ENCODE measurements around the gene SIRT3. TPM values are rescaled to one million over a fixed set of nuclear protein-coding genes. Genes with fewer than 3 reads are reported as not detected.

SIRT3 gene
- total RNA-seq, 1 donor from 2014 or later = 36.4 TPM

DNA sequence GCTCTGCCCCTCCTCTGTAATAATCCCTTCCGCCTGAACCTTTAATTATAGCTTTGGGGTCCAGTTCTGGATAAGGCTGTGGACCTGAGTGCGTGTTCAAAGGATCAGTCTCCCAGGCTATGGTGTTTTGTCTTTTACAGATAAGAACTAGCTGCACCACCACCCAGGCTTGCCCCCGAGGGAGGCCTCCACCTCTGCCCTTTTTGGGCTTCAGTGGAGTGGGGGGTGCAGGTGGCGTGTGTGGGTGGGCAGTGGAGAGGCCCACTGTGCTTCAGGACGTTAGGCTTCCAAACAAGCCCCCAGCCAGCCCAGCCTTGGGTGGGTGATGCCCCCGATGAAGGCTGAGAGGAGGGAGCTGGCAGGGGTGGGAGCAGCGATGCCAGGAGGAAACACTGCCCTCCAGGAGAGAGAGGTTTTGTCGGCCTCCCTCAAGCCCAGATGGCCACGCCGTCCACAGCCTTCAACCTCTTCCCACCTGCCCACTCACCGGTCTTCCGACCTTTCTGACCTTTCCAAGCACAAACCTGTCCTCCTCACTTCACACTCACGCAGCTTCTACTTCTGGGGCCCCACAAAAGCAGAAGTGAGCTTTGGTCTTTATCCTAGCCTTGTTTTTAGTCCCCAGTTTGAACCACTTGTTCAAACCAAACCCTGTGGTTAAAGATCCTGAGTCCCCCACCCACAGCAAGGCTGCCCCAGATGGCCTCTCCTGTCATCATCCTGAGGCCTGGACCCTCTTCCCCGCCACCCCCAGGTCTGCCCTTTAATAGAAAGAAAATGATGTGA lies 21.0 kb upstream of the SIRT3 start:
- peaks cover 19% of the 10 kb centered on the region for H3K36me3 ChIP-seq
- no peak overlapping the region for H3K27ac ChIP-seq (replicated peaks)
- H3K9me3 ChIP-seq (replicated peaks) = peaks cover 8% of the 10 kb centered on the region
- H3K4me3 ChIP-seq = no peak overlapping the region
- intact Hi-C loops (cut with micrococcal nuclease) = no loop called here
- DNase-seq = no peak
- no peak for TF ChIP-seq CTCF (IDR thresholded peaks at IDR 0.05; ENCODE audit: borderline replicate concordance)
- H3K4me1 ChIP-seq = no peaks in the 10 kb centered on the region
- H3K27me3 ChIP-seq (ENCODE audit: low read depth) = peaks cover 11% of the 10 kb centered on the region

DNA sequence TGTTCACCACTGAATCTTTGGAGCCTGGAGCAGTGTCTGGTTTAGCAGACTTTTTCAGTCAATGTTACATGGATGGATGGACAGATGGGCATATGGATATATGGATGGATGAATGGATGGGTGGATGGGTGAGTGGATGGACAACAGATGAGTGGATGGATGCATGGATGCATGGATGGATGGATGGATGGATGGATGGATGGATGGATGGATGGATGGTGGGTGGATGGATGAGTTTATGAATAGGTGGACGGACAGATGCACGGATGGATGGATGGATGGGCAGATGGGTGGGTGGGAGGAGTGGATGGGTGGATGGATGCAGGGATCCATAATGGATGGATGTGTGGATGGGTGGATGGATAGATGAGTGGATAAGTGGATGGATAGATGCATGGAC lies 19.7 kb upstream of the SIRT3 start:
- Histone ChIP-seq H3K27ac (replicated peaks) (no peak overlapping the region), H3K9me3 (replicated peaks) (no peaks in the 10 kb centered on the region), H3K36me3 (peaks cover 33% of the 10 kb centered on the region), H3K27me3 (ENCODE audit: low read depth) (peaks cover 11% of the 10 kb centered on the region), H3K4me1 (no peaks in the 10 kb centered on the region), H3K4me3 (no peak overlapping the region)
- TF ChIP-seq CTCF (IDR thresholded peaks at IDR 0.05; ENCODE audit: borderline replicate concordance) = no peak
- DNase-seq = no peak
- intact Hi-C loops (cut with micrococcal nuclease) = no loop called here

- no peak for DNase-seq
- H3K9me3 ChIP-seq (replicated peaks) = no peaks in the 10 kb centered on the region
- no peak overlapping the region for H3K4me3 ChIP-seq
- no peaks in the 10 kb centered on the region for H3K4me1 ChIP-seq
- intact Hi-C loops (cut with micrococcal nuclease) = no loop called here
- TF ChIP-seq CTCF (IDR thresholded peaks at IDR 0.05; ENCODE audit: borderline replicate concordance) = no peak
- H3K27ac ChIP-seq (replicated peaks) = no peak overlapping the region
- H3K27me3 ChIP-seq (ENCODE audit: low read depth) = peaks cover 11% of the 10 kb centered on the region
- H3K36me3 ChIP-seq = peaks cover 39% of the 10 kb centered on the region
Observed at GRCh38 chr11:255176-255575, 19.0 kb upstream of the SIRT3 start.

DNA sequence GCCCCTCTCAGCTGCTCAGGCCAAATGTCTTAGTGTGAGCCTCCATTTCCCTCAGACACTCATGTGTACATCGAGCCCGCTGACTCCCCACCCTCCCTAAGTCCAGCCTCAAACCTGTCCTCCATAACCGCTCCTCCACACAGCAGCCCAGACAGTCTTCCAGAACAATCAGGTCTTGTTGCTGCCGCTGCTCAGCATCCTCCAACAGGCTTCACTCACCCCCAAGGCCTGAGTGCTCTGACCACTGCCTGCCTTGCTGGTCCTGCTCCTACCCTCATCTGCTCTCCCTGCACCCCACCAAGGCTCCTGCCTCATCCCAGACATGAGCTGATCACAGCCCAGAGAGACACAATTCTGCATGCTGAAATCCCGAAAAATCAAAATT lies 17.7 kb upstream of the SIRT3 start:
- intact Hi-C loops (cut with micrococcal nuclease) = no loop called here
- H3K4me3 ChIP-seq = no peak overlapping the region
- no peak for TF ChIP-seq CTCF (IDR thresholded peaks at IDR 0.05; ENCODE audit: borderline replicate concordance)
- peaks cover 52% of the 10 kb centered on the region for H3K36me3 ChIP-seq
- no peaks in the 10 kb centered on the region for H3K27me3 ChIP-seq (ENCODE audit: low read depth)
- no peak for DNase-seq
- H3K9me3 ChIP-seq (replicated peaks) = no peaks in the 10 kb centered on the region
- no peak overlapping the region for H3K27ac ChIP-seq (replicated peaks)
- H3K4me1 ChIP-seq = no peaks in the 10 kb centered on the region

GRCh38 chr11:253160-253885 lies 17.2 kb upstream of the SIRT3 start:
- intact Hi-C loops (cut with micrococcal nuclease) = no loop called here
- no peak for TF ChIP-seq CTCF (IDR thresholded peaks at IDR 0.05; ENCODE audit: borderline replicate concordance)
- H3K27ac ChIP-seq (replicated peaks) = no peak overlapping the region
- no peaks in the 10 kb centered on the region for H3K9me3 ChIP-seq (replicated peaks)
- no peak overlapping the region for H3K4me3 ChIP-seq
- H3K4me1 ChIP-seq = no peaks in the 10 kb centered on the region
- H3K27me3 ChIP-seq (ENCODE audit: low read depth) = no peaks in the 10 kb centered on the region
- H3K36me3 ChIP-seq = peaks cover 57% of the 10 kb centered on the region
- no peak for DNase-seq

Data from left ventricle myocardium inferior (tissue), 1 donor.